HepG2 (cell line): Measurements from ENCODE around the gene FAM110C. TPM values are rescaled to one million over a fixed set of nuclear protein-coding genes. Genes with fewer than 3 reads are reported as not detected.
A peak's percentile ranks its signal among the peaks of the same experiment; 100 is the strongest.

Source experiments
- AKAP8 ChIP-seq: sonication (generic); formaldehyde crosslinking; IDR thresholded peaks from 2 replicates; pipeline ENCODE4 v1.5.1; 2020; ENCODE audit warnings: mild to moderate bottlenecking, missing genetic modification reagents
- ATF7-NPFF ChIP-seq: sonication (generic); formaldehyde crosslinking; IDR thresholded peaks from 2 replicates; pipeline ENCODE4 v1.8.1; 2023; ENCODE audit warnings: mild to moderate bottlenecking, low read depth, missing genetic modification reagents, moderate library complexity
- DBP ChIP-seq: sonication (generic); formaldehyde crosslinking; IDR thresholded peaks from 2 replicates; pipeline ENCODE4 v1.4.0; 2020; ENCODE audit warnings: missing genetic modification reagents; ENCODE audit errors: not compliant biosample characterization
- ESRRA ChIP-seq: sonication (generic); formaldehyde crosslinking; IDR thresholded peaks from 2 replicates; pipeline ENCODE4 v1.5.1; 2020; ENCODE audit warnings: mild to moderate bottlenecking, low read depth, missing genetic modification reagents
- EZH2 ChIP-seq: conservative IDR thresholded peaks from 2 replicates; pipeline ENCODE4 v1.6.1; 2012; ENCODE audit warnings: mild to moderate bottlenecking, low read depth, low read length, moderate library complexity
- GFI1 ChIP-seq: sonication (generic); formaldehyde crosslinking; IDR thresholded peaks from 2 replicates; pipeline ENCODE4 v1.5.0; 2020; ENCODE audit warnings: missing genetic modification reagents, mild to moderate bottlenecking, borderline replicate concordance
- HNF1B ChIP-seq: sonication (generic); formaldehyde crosslinking; IDR thresholded peaks from 2 replicates; pipeline ENCODE4 v1.5.1; 2020; ENCODE audit warnings: mild to moderate bottlenecking, moderate library complexity, missing genetic modification reagents
- MED1 ChIP-seq: sonication (generic); formaldehyde crosslinking; IDR thresholded peaks from 2 replicates; pipeline ENCODE4 v1.4.0; 2020; ENCODE audit warnings: missing genetic modification reagents
- NR2F2 ChIP-seq: IDR thresholded peaks from 2 replicates; pipeline ENCODE4 v1.6.1; 2012; ENCODE audit warnings: low read depth, inconsistent platforms, borderline replicate concordance
- SMAD1 ChIP-seq: sonication (generic); formaldehyde crosslinking; IDR thresholded peaks from 2 replicates; pipeline ENCODE4 v1.4.0; 2020; ENCODE audit warnings: missing genetic modification reagents, low read depth, mild to moderate bottlenecking, borderline replicate concordance
- SOX5 ChIP-seq: IDR thresholded peaks from 2 replicates; pipeline ENCODE4 v1.6.1; 2016; ENCODE audit warnings: borderline replicate concordance
- TFAP4 ChIP-seq: sonication (generic); IDR thresholded peaks from 2 replicates; pipeline ENCODE4 v1.6.1; 2016; ENCODE audit warnings: low read depth, borderline replicate concordance
- XBP1 ChIP-seq: sonication (generic); formaldehyde crosslinking; IDR thresholded peaks from 2 replicates; pipeline ENCODE4 v1.5.0; 2020; ENCODE audit warnings: missing genetic modification reagents
- YEATS4 ChIP-seq: sonication (generic); formaldehyde crosslinking; IDR thresholded peaks from 2 replicates; pipeline ENCODE4 v1.4.0; 2020; ENCODE audit warnings: missing genetic modification reagents, borderline replicate concordance
- ZBTB39 ChIP-seq: sonication (generic); formaldehyde crosslinking; IDR thresholded peaks from 2 replicates; pipeline ENCODE4 v1.5.0; 2020; ENCODE audit warnings: missing genetic modification reagents
- ZFP91 ChIP-seq: sonication (generic); formaldehyde crosslinking; IDR thresholded peaks from 2 replicates; pipeline ENCODE4 v1.9.0; 2022; ENCODE audit warnings: missing genetic modification reagents, mild to moderate bottlenecking, borderline replicate concordance
- ZNF234 ChIP-seq: sonication (generic); formaldehyde crosslinking; conservative IDR thresholded peaks from 2 replicates; pipeline ENCODE4 v1.5.1; 2020; ENCODE audit warnings: mild to moderate bottlenecking, missing genetic modification reagents
- ZNF512 ChIP-seq: sonication (generic); formaldehyde crosslinking; IDR thresholded peaks from 2 replicates; pipeline ENCODE4 v1.4.0; 2020; ENCODE audit warnings: mild to moderate bottlenecking, missing genetic modification reagents
- ZNF547 ChIP-seq: sonication (generic); formaldehyde crosslinking; IDR thresholded peaks from 2 replicates; pipeline ENCODE4 v1.5.1; 2020; ENCODE audit warnings: mild to moderate bottlenecking, missing genetic modification reagents
- ZNF550 ChIP-seq: sonication (generic); formaldehyde crosslinking; IDR thresholded peaks from 2 replicates; pipeline ENCODE4 v1.4.0; 2020; ENCODE audit warnings: mild to moderate bottlenecking, missing genetic modification reagents, borderline replicate concordance
- polyA plus RNA-seq, 8 experiments: library from polyadenylated mRNA; depleted of rRNA in 3 of 8; stranded (reverse) in 7 of 8; unstranded in 1 of 8; fragments of >200 nt; fragmentation: Illumina TruSeq in 4 of 8; extraction: Trizol in 4 of 8; gene quantifications; 2 replicates each; pipeline versions ENCODE4 v1.2.1 to v1.2.3, GENCODE V29; 2011 to 2016; ENCODE audit warnings: low read depth in 4 of 8, missing spikeins in 1 of 8, mixed read lengths in 1 of 8; ENCODE audit not compliant: insufficient read depth in 1 of 8
- total RNA-seq, 5 experiments: library from RNA; depleted of rRNA; stranded (reverse); fragments of >200 nt; fragmentation: Illumina TruSeq; extraction: Trizol; gene quantifications; 2 replicates each; pipeline ENCODE4 v1.2.3, GENCODE V29; 2016; ENCODE audit warnings: low read depth in 1 of 5

The FAM110C gene
- total and polyA plus RNA-seq, 2 of the 13 experiments (the other 11 are each of a cell fraction or from before 2014, with no cell fraction given) = 1.2 to 3.5 TPM

GRCh38 chr2:46471-47345 is at the start of gene FAM110C (continued):
- TF ChIP-seq ZBTB39 (CRISPR knock-in tag) = no peak
- peak; percentile 98 for TF ChIP-seq ZFP91 (CRISPR knock-in tag)
- no peak for TF ChIP-seq ZNF550 (CRISPR knock-in tag)
- no peak for TF ChIP-seq ZNF512 (CRISPR knock-in tag)
- no peak for TF ChIP-seq XBP1
- TF ChIP-seq ZNF547 (CRISPR knock-in tag) = no peak
- peak; percentile 14; the same call in 1 of the 2 replicates for TF ChIP-seq YEATS4
- TF ChIP-seq ZNF234 (CRISPR knock-in tag) = no peak
- no peak for TF ChIP-seq MED1
- no peak for TF ChIP-seq NR2F2
- no peak for TF ChIP-seq AKAP8 (CRISPR knock-in tag)
- TF ChIP-seq SOX5 (CRISPR knock-in tag) = no peak
- TF ChIP-seq GFI1 (CRISPR knock-in tag) = no peak
- no peak for TF ChIP-seq DBP
- TF ChIP-seq ESRRA (CRISPR knock-in tag) = no peak
- TF ChIP-seq EZH2 = no peak
- TF ChIP-seq ATF7-NPFF (CRISPR knock-in tag) = no peak
- no peak for TF ChIP-seq SMAD1 (CRISPR knock-in tag)
- TF ChIP-seq TFAP4 = no peak
- TF ChIP-seq HNF1B (CRISPR knock-in tag) = no peak
